H9 (cell line): ENCODE measurements around the gene MGME1. TPM values are rescaled to one million over a fixed set of nuclear protein-coding genes. Genes with fewer than 3 reads are reported as not detected.
A peak's percentile ranks its signal among the peaks of the same experiment; 100 is the strongest.

Source experiments
- DNase-seq: peaks from one replicate; pipeline ENCODE4 v3.0.0-alpha.2; 2017
- H2AFZ ChIP-seq: one replicate; pipeline ENCODE4 v1.6.1; 2013; ENCODE audit warnings: mild to moderate bottlenecking, low read length, control low read depth, moderate library complexity
- H2AK5ac ChIP-seq: 2 replicates; pipeline ENCODE4 v1.6.1; 2013; ENCODE audit warnings: low read length, control low read depth, mixed read lengths; ENCODE audit not compliant: insufficient read length
- H2BK120ac ChIP-seq: one replicate; pipeline ENCODE4 v1.6.1; 2013; ENCODE audit warnings: low read depth, mild to moderate bottlenecking, low read length, control low read depth, inconsistent platforms; ENCODE audit not compliant: poor library complexity, severe bottlenecking
- H2BK12ac ChIP-seq: 2 replicates; pipeline ENCODE4 v1.6.1; 2013; ENCODE audit warnings: low read length, control low read depth, mixed read lengths, low read depth; ENCODE audit not compliant: insufficient read length
- H2BK15ac ChIP-seq: 2 replicates; pipeline ENCODE4 v1.6.1; 2013; ENCODE audit warnings: low read depth, low read length, control low read depth
- H2BK20ac ChIP-seq: one replicate; pipeline ENCODE4 v1.6.1; 2013; ENCODE audit warnings: low read depth, mild to moderate bottlenecking, low read length, control low read depth, inconsistent platforms; ENCODE audit not compliant: poor library complexity, severe bottlenecking
- H2BK5ac ChIP-seq: 2 replicates; pipeline ENCODE4 v1.6.1; 2013; ENCODE audit warnings: low read length, control low read depth, mixed read lengths; ENCODE audit not compliant: insufficient read length
- H3K14ac ChIP-seq: 2 replicates; pipeline ENCODE4 v1.6.1; 2013; ENCODE audit warnings: low read length, control low read depth; ENCODE audit not compliant: insufficient read depth
- H3K18ac ChIP-seq: 2 replicates; pipeline ENCODE4 v1.6.1; 2013; ENCODE audit warnings: low read depth, mild to moderate bottlenecking, mixed read lengths, low read length, control low read depth; ENCODE audit not compliant: insufficient read length
- H3K23ac ChIP-seq: 2 replicates; pipeline ENCODE4 v1.6.1; 2013; ENCODE audit warnings: low read length, control low read depth, mixed read lengths, low read depth; ENCODE audit not compliant: insufficient read length
- H3K23me2 ChIP-seq: 2 replicates; pipeline ENCODE4 v1.6.1; 2013; ENCODE audit warnings: low read depth, mild to moderate bottlenecking, mixed read lengths, low read length, control low read depth; ENCODE audit not compliant: insufficient read length, poor library complexity, severe bottlenecking
- H3K27ac ChIP-seq: 2 replicates; pipeline ENCODE4 v1.5.1; 2013; ENCODE audit warnings: low read length, control low read depth, mixed read lengths, low read depth; ENCODE audit not compliant: insufficient read length
- H3K27me3 ChIP-seq: 2 replicates; pipeline ENCODE4 v1.6.1; 2013; ENCODE audit warnings: low read length, control low read depth, inconsistent platforms; ENCODE audit not compliant: insufficient read depth
- H3K4ac ChIP-seq: 2 replicates; pipeline ENCODE4 v1.6.1; 2013; ENCODE audit warnings: low read depth, mild to moderate bottlenecking, control low read depth, inconsistent platforms, low read length, moderate library complexity
- H3K4me1 ChIP-seq: 2 replicates; pipeline ENCODE4 v1.6.1; 2013; ENCODE audit warnings: low read length, control low read depth, inconsistent platforms; ENCODE audit not compliant: insufficient read depth
- H3K4me2 ChIP-seq: 2 replicates; pipeline ENCODE4 v1.6.1; 2013; ENCODE audit warnings: low read length, control low read depth, mixed read lengths; ENCODE audit not compliant: insufficient read length, insufficient read depth
- H3K56ac ChIP-seq: 2 replicates; pipeline ENCODE4 v1.6.1; 2013; ENCODE audit warnings: low read depth, mild to moderate bottlenecking, mixed read lengths, low read length, control low read depth; ENCODE audit not compliant: insufficient read length
- H3K79me1 ChIP-seq: 2 replicates; pipeline ENCODE4 v1.6.1; 2013; ENCODE audit warnings: low read depth, mild to moderate bottlenecking, moderate library complexity, low read length, control low read depth, inconsistent platforms; ENCODE audit not compliant: insufficient read depth, poor library complexity, severe bottlenecking
- H3K79me2 ChIP-seq: 2 replicates; pipeline ENCODE4 v1.6.1; 2013; ENCODE audit warnings: low read length, control low read depth, inconsistent platforms; ENCODE audit not compliant: insufficient read depth
- H3K9ac ChIP-seq: 2 replicates; pipeline ENCODE4 v1.6.1; 2013; ENCODE audit warnings: low read length, control low read depth, mixed read lengths; ENCODE audit not compliant: insufficient read length; ENCODE audit errors: extremely low read depth
- H3K9me3 ChIP-seq: one replicate; pipeline ENCODE4 v1.6.1; 2013; ENCODE audit warnings: low read depth, low read length, inconsistent platforms; ENCODE audit not compliant: control insufficient read depth
- H3T11ph ChIP-seq: one replicate; pipeline ENCODE4 v1.6.1; 2013; ENCODE audit warnings: mild to moderate bottlenecking, low read length, control low read depth, inconsistent platforms
- H4K20me1 ChIP-seq: one replicate; pipeline ENCODE4 v1.6.1; 2013; ENCODE audit not compliant: control insufficient read depth, insufficient read length, insufficient read depth
- H4K5ac ChIP-seq: 2 replicates; pipeline ENCODE4 v1.6.1; 2013; ENCODE audit warnings: low read depth, mild to moderate bottlenecking, mixed read lengths, low read length, control low read depth; ENCODE audit not compliant: insufficient read length
- H4K8ac ChIP-seq: replicated peaks from 2 replicates; pipeline ENCODE4 v1.6.1; 2013; ENCODE audit warnings: low read length, control low read depth, mixed read lengths, low read depth; ENCODE audit not compliant: insufficient read length
- H4K91ac ChIP-seq: 2 replicates; pipeline ENCODE4 v1.6.1; 2013; ENCODE audit warnings: low read depth, mild to moderate bottlenecking, moderate library complexity, mixed read lengths, low read length, control low read depth; ENCODE audit not compliant: insufficient read length
- H3K27ac Mint-ChIP-seq, 3 experiments: 2 replicates in 2 of 3; 3 replicates in 1 of 3; pipeline ENCODE4 v1.8.0; 2020 to 2021; ENCODE audit warnings: mixed read lengths in 3 of 3, mild to moderate bottlenecking in 1 of 3, moderate library complexity in 1 of 3
- H3K27me3 Mint-ChIP-seq: 2 replicates; pipeline ENCODE4 v1.8.0; 2021; ENCODE audit warnings: low read depth, mild to moderate bottlenecking, moderate library complexity, mixed read lengths
- H3K36me3 Mint-ChIP-seq, 3 experiments: 2 replicates in 2 of 3; 3 replicates in 1 of 3; pipeline ENCODE4 v1.8.0; 2020 to 2021; ENCODE audit warnings: low read depth in 3 of 3, mixed read lengths in 3 of 3; ENCODE audit not compliant: insufficient read depth in 1 of 3
- H3K4me1 Mint-ChIP-seq, 2 experiments: 2 replicates each; pipeline ENCODE4 v1.8.0; 2020; ENCODE audit warnings: mixed read lengths in 2 of 2
- H3K4me3 Mint-ChIP-seq, 2 experiments: 2 replicates in 1 of 2; 3 replicates in 1 of 2; pipeline ENCODE4 v1.8.0; 2020 to 2021; ENCODE audit warnings: mild to moderate bottlenecking in 2 of 2, mixed read lengths in 2 of 2, moderate library complexity in 1 of 2
- H3K9me3 Mint-ChIP-seq, 2 experiments: 2 replicates in 1 of 2; 3 replicates in 1 of 2; pipeline ENCODE4 v1.8.0; 2020; ENCODE audit warnings: mild to moderate bottlenecking in 2 of 2, mixed read lengths in 2 of 2, moderate library complexity in 1 of 2
- WGBS: extraction: QIAGEN DNeasy Blood & Tissue Kit; methylation state at CpG from one replicate; pipeline ENCODE4 v1.1.7; 2013; ENCODE audit warnings: missing lambda C conversion rate, low lambda C conversion rate, mixed read lengths; ENCODE audit not compliant: insufficient read length; ENCODE audit errors: extremely low coverage; 5-methylcytosine and 5-hydroxymethylcytosine counted together
- total RNA-seq: library from RNA; stranded (reverse); gene quantifications from 2 replicates; pipeline ENCODE4 v1.2.1, GENCODE V29; 2021
- TF ChIP-seq, protein P1 (sequence below): fragments of 200-600 bp; sonication (generic); conservative IDR thresholded peaks from 3 replicates; pipeline ENCODE4 v1.8.0; 2021; ENCODE audit warnings: antibody characterized with exemption, mild to moderate bottlenecking

MGME1 gene
- total RNA-seq, 1 experiment from 2014 or later = 48.9 TPM

DNA sequence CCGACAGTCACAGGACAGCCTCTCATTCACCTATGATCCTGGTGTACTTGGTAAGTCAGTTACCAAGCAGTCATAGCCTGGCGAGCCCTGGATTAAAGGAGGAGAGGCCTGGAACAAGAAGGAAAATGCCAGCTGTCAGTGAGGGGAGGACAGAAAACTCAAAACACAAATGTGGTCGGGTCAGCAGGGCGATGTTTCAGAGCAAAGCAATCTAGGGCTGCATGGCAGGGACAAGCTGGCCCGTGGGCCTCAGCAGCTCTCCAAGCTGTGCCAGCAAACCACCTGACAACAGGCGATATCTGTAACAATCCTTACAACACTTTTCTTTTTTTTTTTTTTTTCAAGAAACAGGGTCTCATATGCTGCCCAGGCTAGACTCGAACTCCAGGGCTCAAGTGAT, 40.3 kb downstream of the MGME1 start:
- no CpG with 5 or more reads among the region's 7 CpGs for WGBS
- H3K27ac Mint-ChIP-seq = peak overlapping the region in 2 of 3 experiments; percentile 6 to 46; a peak in 2 of 7 replicates

More for the DNA sequence above, 40.3 kb downstream of the MGME1 start:
- Histone ChIP-seq H3T11ph (no peak overlapping the region), H2BK12ac (no peak overlapping the region), H3K9ac (no peak overlapping the region), H3K79me2 (no peaks in the 10 kb centered on the region), H3K4ac (no peak overlapping the region), H4K5ac (no peak overlapping the region), H3K79me1 (no peaks in the 10 kb centered on the region), H3K56ac (no peak overlapping the region), H3K27ac (no peak overlapping the region), H3K27me3 (no peaks in the 10 kb centered on the region), H2AFZ (no peak overlapping the region), H3K14ac (no peak overlapping the region), H3K18ac (no peak overlapping the region), H2BK5ac (no peak overlapping the region), H2BK120ac (no peak overlapping the region), H4K91ac (no peak overlapping the region), H4K20me1 (no peaks in the 10 kb centered on the region), H3K23ac (no peak overlapping the region), H4K8ac (no peak overlapping the region), H3K9me3 (no peaks in the 10 kb centered on the region), H2AK5ac (no peak overlapping the region), H3K4me1 (no peaks in the 10 kb centered on the region; the same call in 1 of the 2 replicates), H2BK20ac (no peak overlapping the region), H3K4me2 (no peak overlapping the region), H2BK15ac (no peak overlapping the region), H3K23me2 (no peaks in the 10 kb centered on the region)
- no peak for DNase-seq
- H3K4me3 Mint-ChIP-seq = no peak overlapping the region
- peaks cover 5 to 9% of the 10 kb centered on the region in 2 experiments for H3K9me3 Mint-ChIP-seq
- no peaks in the 10 kb centered on the region for H3K27me3 Mint-ChIP-seq
- TF ChIP-seq, protein P1, sequence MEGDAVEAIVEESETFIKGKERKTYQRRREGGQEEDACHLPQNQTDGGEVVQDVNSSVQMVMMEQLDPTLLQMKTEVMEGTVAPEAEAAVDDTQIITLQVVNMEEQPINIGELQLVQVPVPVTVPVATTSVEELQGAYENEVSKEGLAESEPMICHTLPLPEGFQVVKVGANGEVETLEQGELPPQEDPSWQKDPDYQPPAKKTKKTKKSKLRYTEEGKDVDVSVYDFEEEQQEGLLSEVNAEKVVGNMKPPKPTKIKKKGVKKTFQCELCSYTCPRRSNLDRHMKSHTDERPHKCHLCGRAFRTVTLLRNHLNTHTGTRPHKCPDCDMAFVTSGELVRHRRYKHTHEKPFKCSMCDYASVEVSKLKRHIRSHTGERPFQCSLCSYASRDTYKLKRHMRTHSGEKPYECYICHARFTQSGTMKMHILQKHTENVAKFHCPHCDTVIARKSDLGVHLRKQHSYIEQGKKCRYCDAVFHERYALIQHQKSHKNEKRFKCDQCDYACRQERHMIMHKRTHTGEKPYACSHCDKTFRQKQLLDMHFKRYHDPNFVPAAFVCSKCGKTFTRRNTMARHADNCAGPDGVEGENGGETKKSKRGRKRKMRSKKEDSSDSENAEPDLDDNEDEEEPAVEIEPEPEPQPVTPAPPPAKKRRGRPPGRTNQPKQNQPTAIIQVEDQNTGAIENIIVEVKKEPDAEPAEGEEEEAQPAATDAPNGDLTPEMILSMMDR = no peak
- peaks cover 7 to 11% (median 8%) of the 10 kb centered on the region in 3 experiments for H3K36me3 Mint-ChIP-seq
- peaks cover 16 to 27% of the 10 kb centered on the region in 2 experiments for H3K4me1 Mint-ChIP-seq
